Progenitor cell of endocrine pancreas (in vitro differentiated cells): Measurements from ENCODE around the gene HNRNPA2B1. TPM values are rescaled to one million over a fixed set of nuclear protein-coding genes. Genes with fewer than 3 reads are reported as not detected.
A peak's percentile ranks its signal among the peaks of the same experiment; 100 is the strongest.

ENCODE experiments used
- DNase-seq: peaks from one replicate; pipeline ENCODE4 v3.0.0; 2021; ENCODE audit warnings: low spot score; ENCODE audit not compliant: unreplicated experiment
- H3K27ac Mint-ChIP-seq: 2 replicates; pipeline ENCODE4 v1.8.0; 2021; ENCODE audit warnings: mild to moderate bottlenecking, moderate library complexity, mixed read lengths
- H3K27me3 Mint-ChIP-seq: 2 replicates; pipeline ENCODE4 v1.8.0; 2021; ENCODE audit warnings: mixed read lengths
- H3K36me3 Mint-ChIP-seq: 2 replicates; pipeline ENCODE4 v1.8.0; 2022; ENCODE audit warnings: mixed read lengths; ENCODE audit not compliant: insufficient read depth
- H3K4me1 Mint-ChIP-seq: 2 replicates; pipeline ENCODE4 v1.8.0; 2021; ENCODE audit warnings: low read depth, mixed read lengths
- H3K4me3 Mint-ChIP-seq: 2 replicates; pipeline ENCODE4 v1.8.0; 2021; ENCODE audit warnings: low read depth, mild to moderate bottlenecking, moderate library complexity, mixed read lengths
- H3K9me3 Mint-ChIP-seq: 2 replicates; pipeline ENCODE4 v1.8.0; 2021; ENCODE audit warnings: low read depth, mixed read lengths
- total RNA-seq: library from RNA; stranded (reverse); gene quantifications from 2 replicates; pipeline ENCODE4 v1.2.1, GENCODE V29; 2021
- TF ChIP-seq, protein P1 (sequence below): fragments of 200-600 bp; sonication (generic); IDR thresholded peaks from one replicate; pipeline ENCODE4 v1.5.0; 2021; ENCODE audit warnings: antibody characterized with exemption, mild to moderate bottlenecking; ENCODE audit not compliant: unreplicated experiment

The HNRNPA2B1 gene
- total RNA-seq, 1 donor from 2014 or later, result 984 TPM

DNA sequence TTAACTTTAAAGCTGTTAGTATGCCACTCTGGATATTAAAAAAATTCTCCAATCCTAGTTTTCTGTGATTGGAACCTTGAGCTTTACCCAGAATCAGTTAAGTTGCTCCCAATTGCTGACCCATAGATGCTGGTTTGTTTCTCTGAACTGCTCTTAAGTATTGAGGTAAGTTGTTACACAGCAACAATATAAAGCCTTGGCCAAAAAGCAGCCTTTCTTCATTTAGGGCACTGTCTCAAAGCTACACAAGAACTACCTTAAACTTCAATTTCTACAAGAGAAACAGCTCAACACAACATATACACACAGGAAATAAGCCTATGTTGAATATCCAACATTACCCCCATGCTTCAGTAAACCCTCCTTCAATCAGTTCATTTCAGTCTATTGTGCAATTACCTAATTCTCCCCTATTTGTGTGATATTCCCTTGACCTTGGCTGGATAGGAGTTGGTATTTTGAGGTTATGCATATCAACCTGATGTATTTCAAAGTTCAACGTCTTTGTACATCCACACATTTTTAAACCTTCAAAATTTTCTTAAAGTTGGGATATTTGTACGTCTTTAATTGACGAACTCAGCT lies 11.5 kb downstream of the HNRNPA2B1 start:
- H3K36me3 Mint-ChIP-seq, result peaks cover 60% of the 10 kb centered on the region
- H3K4me3 Mint-ChIP-seq, result no peak overlapping the region
- DNase-seq, result no peak
- H3K27me3 Mint-ChIP-seq, result no peaks in the 10 kb centered on the region
- peaks cover 27% of the 10 kb centered on the region for H3K4me1 Mint-ChIP-seq
- H3K9me3 Mint-ChIP-seq, result no peaks in the 10 kb centered on the region
- TF ChIP-seq, protein P1, sequence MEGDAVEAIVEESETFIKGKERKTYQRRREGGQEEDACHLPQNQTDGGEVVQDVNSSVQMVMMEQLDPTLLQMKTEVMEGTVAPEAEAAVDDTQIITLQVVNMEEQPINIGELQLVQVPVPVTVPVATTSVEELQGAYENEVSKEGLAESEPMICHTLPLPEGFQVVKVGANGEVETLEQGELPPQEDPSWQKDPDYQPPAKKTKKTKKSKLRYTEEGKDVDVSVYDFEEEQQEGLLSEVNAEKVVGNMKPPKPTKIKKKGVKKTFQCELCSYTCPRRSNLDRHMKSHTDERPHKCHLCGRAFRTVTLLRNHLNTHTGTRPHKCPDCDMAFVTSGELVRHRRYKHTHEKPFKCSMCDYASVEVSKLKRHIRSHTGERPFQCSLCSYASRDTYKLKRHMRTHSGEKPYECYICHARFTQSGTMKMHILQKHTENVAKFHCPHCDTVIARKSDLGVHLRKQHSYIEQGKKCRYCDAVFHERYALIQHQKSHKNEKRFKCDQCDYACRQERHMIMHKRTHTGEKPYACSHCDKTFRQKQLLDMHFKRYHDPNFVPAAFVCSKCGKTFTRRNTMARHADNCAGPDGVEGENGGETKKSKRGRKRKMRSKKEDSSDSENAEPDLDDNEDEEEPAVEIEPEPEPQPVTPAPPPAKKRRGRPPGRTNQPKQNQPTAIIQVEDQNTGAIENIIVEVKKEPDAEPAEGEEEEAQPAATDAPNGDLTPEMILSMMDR, result no peak
- H3K27ac Mint-ChIP-seq, result peak overlapping the region; percentile 80

GRCh38 chr7:26188206-26188956 lies 12.2 kb downstream of the HNRNPA2B1 start:
- H3K4me1 Mint-ChIP-seq, result peaks cover 24% of the 10 kb centered on the region
- no peaks in the 10 kb centered on the region for H3K9me3 Mint-ChIP-seq
- no peak for DNase-seq
- no peak overlapping the region for H3K4me3 Mint-ChIP-seq
- H3K36me3 Mint-ChIP-seq, result peaks cover 56% of the 10 kb centered on the region
- H3K27ac Mint-ChIP-seq, result peak overlapping the region; percentile 92
- TF ChIP-seq, protein P1, result no peak
- H3K27me3 Mint-ChIP-seq, result no peaks in the 10 kb centered on the region

GRCh38 chr7:26187380-26188205 lies 13.0 kb downstream of the HNRNPA2B1 start:
- H3K9me3 Mint-ChIP-seq, result no peaks in the 10 kb centered on the region
- H3K4me3 Mint-ChIP-seq, result no peak overlapping the region
- peak overlapping the region; percentile 92 for H3K27ac Mint-ChIP-seq
- H3K4me1 Mint-ChIP-seq, result peaks cover 17% of the 10 kb centered on the region
- H3K36me3 Mint-ChIP-seq, result peaks cover 48% of the 10 kb centered on the region
- TF ChIP-seq, protein P1, result no peak
- no peaks in the 10 kb centered on the region for H3K27me3 Mint-ChIP-seq
- DNase-seq, result no peak

DNA sequence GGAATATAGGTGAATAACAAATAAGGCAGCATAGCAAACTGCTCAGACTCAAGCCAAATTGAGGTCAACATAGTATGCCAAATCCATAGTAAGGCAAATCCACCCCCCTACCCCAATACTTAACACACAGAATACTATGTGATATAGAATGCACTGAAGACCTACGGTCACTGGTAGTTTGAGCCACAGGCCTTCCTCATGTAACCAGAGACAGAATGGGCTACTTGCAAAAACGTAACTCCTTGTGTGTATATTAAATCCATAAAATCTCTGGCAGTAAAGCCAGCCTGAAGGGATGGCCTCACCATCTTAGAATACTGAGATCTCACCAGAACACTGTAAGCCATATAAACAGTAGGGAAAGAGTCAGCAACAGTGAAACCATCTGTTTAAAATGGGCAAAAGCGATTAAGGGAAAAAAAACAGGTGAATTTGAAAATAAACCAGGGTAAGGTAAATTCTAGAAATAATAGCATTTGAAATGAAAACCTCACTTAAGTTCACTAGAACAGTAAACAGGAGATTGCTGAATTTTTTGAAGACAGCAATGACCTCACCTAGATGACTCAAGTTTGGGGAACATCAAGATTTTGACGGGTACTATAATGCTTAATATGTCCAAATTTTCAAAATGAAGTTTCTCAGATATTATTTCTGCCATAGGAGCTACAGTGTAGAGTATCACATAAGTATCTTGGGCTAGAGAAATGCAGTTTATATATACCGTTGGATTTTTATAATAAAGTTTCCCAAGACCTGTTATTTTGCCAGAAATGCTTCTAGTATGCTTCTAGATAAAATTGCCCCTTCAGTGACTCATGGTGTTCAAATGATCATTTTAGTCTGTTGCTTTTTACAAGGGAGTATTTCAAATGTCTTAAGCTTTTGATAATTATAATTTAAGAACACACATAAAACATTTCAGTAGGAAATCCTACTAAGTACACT lies 13.9 kb downstream of the HNRNPA2B1 start:
- Mint-ChIP-seq H3K4me3 (no peak overlapping the region), H3K27ac (peak overlapping the region; percentile 92), H3K36me3 (peaks cover 39% of the 10 kb centered on the region), H3K4me1 (peaks cover 16% of the 10 kb centered on the region), H3K9me3 (no peaks in the 10 kb centered on the region), H3K27me3 (no peaks in the 10 kb centered on the region)
- no peak for DNase-seq
- TF ChIP-seq, protein P1, result no peak
